HCT116 (cell line): Measurements from ENCODE around the gene EYA2. TPM values are rescaled to one million over a fixed set of nuclear protein-coding genes. Genes with fewer than 3 reads are reported as not detected.

Source experiments
- ATAC-seq: fragments of 200-7000 bp; cut with Tn5 transposase; 2 replicates; pipeline ENCODE4 v1.9.1; 2020; ENCODE audit warnings: mild to moderate bottlenecking, moderate library complexity
- BruUV-seq: library from RNA; stranded (reverse); fragments of 400-500 nt; replicated peaks from 2 replicates; lab custom pipeline; 2021; lab: Mats Ljungman, UMichigan
- CTCF ChIA-PET: fragments of 300-600 bp; sonication (Branson Sonifier 250); formaldehyde crosslinking; loops from one replicate; lab custom pipeline; 2021; ENCODE audit warnings: antibody characterized with exemption; lab: Charles Lee
- POLR2A ChIA-PET: fragments of 300-600, 350-600 bp; sonication (Branson Sonifier 250); formaldehyde crosslinking; loops from one replicate; lab custom pipeline; 2021; ENCODE audit warnings: antibody characterized with exemption; lab: Charles Lee
- RAD21 ChIA-PET, 2 experiments: fragments of 300-600 bp; sonication (Branson Sonifier 250); formaldehyde crosslinking; loops; one replicate each; lab custom pipeline; 2023; ENCODE audit warnings: low total read pairs in 2 of 2; ENCODE audit not compliant: uncharacterized antibody in 2 of 2, unreplicated experiment in 2 of 2, low non-redundant PET in 1 of 2; lab: Charles Lee
- DNase-seq: peaks from one replicate; pipeline ENCODE4 v3.0.0-alpha.2; 2010; ENCODE audit warnings: low read depth, low spot score
- H2AFZ ChIP-seq: fragments of 200-600 bp; shearing (Covaris generic), sonication (generic); 2 replicates; pipeline ENCODE4 v1.6.1; 2017; ENCODE audit warnings: low read depth, mixed run types, mixed read lengths, antibody characterized with exemption, low read length; ENCODE audit not compliant: poor library complexity, severe bottlenecking
- H3K27ac ChIP-seq: 2 replicates; pipeline ENCODE4 v1.5.1; 2012; ENCODE audit warnings: low read depth, low read length
- H3K27me3 ChIP-seq: fragments of 200-600 bp; sonication (generic); 2 replicates; pipeline ENCODE4 v1.6.1; 2016; ENCODE audit warnings: mixed run types, low read length, mixed read lengths; ENCODE audit not compliant: insufficient read depth
- H3K36me3 ChIP-seq, 2 experiments: fragments of 200-500 bp in 1 of 2; fragments of 200-600 bp in 1 of 2; sonication (Bioruptor generic) in 1 of 2; sonication (generic) in 1 of 2; 2 replicates each; pipeline versions ENCODE4 v1.5.1 to v1.6.1; 2014 to 2016; ENCODE audit warnings: low read length in 2 of 2, inconsistent platforms in 1 of 2, mixed read lengths in 1 of 2, mixed run types in 1 of 2; ENCODE audit not compliant: insufficient read depth in 2 of 2, control insufficient read depth in 1 of 2
- H3K4me1 ChIP-seq, 2 experiments: fragments of 200-600 bp in 1 of 2; sonication (generic) in 1 of 2; 2 replicates each; pipeline versions ENCODE4 v1.5.1 to v1.6.1; 2012 to 2017; ENCODE audit warnings: low read length in 2 of 2, inconsistent platforms in 1 of 2, mild to moderate bottlenecking in 1 of 2, mixed read lengths in 1 of 2, mixed run types in 1 of 2, moderate library complexity in 1 of 2; ENCODE audit not compliant: insufficient read depth in 2 of 2, control insufficient read depth in 1 of 2
- H3K4me2 ChIP-seq: fragments of 200-600 bp; sonication (generic); 2 replicates; pipeline ENCODE4 v1.6.1; 2017; ENCODE audit warnings: mixed run types, low read length, mixed read lengths
- H3K4me3 ChIP-seq, 2 experiments: fragments of 200-600 bp in 1 of 2; sonication (generic) in 1 of 2; replicated peaks in 1 of 2; 2 replicates each; pipeline ENCODE4 v1.5.1; 2011 to 2016; ENCODE audit warnings: low read length in 2 of 2, control low read depth in 1 of 2, low read depth in 1 of 2, mild to moderate bottlenecking in 1 of 2, mixed read lengths in 1 of 2, mixed run types in 1 of 2
- H3K79me2 ChIP-seq: fragments of 200-600 bp; sonication (generic); 2 replicates; pipeline ENCODE4 v1.6.1; 2017; ENCODE audit warnings: mild to moderate bottlenecking, mixed run types, low read length, moderate library complexity, mixed read lengths; ENCODE audit not compliant: insufficient read depth
- H3K9ac ChIP-seq: fragments of 200-600 bp; sonication (generic); 2 replicates; pipeline ENCODE4 v1.6.1; 2016; ENCODE audit warnings: low read length, mixed read lengths
- H3K9me2 ChIP-seq: fragments of 200-600 bp; sonication (generic), shearing (Covaris generic); 2 replicates; pipeline ENCODE4 v1.6.1; 2017; ENCODE audit warnings: mixed run types, mild to moderate bottlenecking, moderate library complexity; ENCODE audit not compliant: insufficient read depth
- H3K9me3 ChIP-seq, 2 experiments: fragments of 200-500 bp in 1 of 2; fragments of 200-600 bp in 1 of 2; sonication (Bioruptor generic) in 1 of 2; sonication (generic) in 1 of 2; 2 replicates each; pipeline ENCODE4 v1.6.1; 2014 to 2017; ENCODE audit warnings: low read length in 2 of 2, mixed read lengths in 2 of 2, inconsistent platforms in 1 of 2, low read depth in 1 of 2, mild to moderate bottlenecking in 1 of 2, mixed run types in 1 of 2, moderate library complexity in 1 of 2; ENCODE audit not compliant: control insufficient read depth in 1 of 2, insufficient read depth in 1 of 2
- H4K20me1 ChIP-seq: fragments of 200-600 bp; sonication (generic), shearing (Covaris generic); 2 replicates; pipeline ENCODE4 v1.6.1; 2017; ENCODE audit warnings: mixed run types, mild to moderate bottlenecking, moderate library complexity; ENCODE audit not compliant: insufficient read depth
- CBX3 ChIP-seq: IDR thresholded peaks from 2 replicates; pipeline ENCODE4 v1.6.1; 2012; ENCODE audit warnings: low read depth
- CTCF ChIP-seq, 3 experiments: fragments of 200-600 bp in 1 of 3; sonication (generic) in 1 of 3; IDR thresholded peaks in 2 of 3; conservative IDR thresholded peaks in 1 of 3; 2 replicates each; pipeline ENCODE4 v1.5.1; 2012 to 2017; ENCODE audit warnings: low read depth in 2 of 3, low read length in 2 of 3, antibody characterized with exemption in 1 of 3, borderline replicate concordance in 1 of 3, control low read depth in 1 of 3, mild to moderate bottlenecking in 1 of 3, mixed read lengths in 1 of 3, mixed run types in 1 of 3, moderate library complexity in 1 of 3; ENCODE audit not compliant: insufficient read depth in 1 of 3
- ELF1 ChIP-seq: IDR thresholded peaks from 2 replicates; pipeline ENCODE4 v1.6.1; 2012; ENCODE audit warnings: low read depth, borderline replicate concordance
- JUND ChIP-seq: IDR thresholded peaks from 2 replicates; pipeline ENCODE4 v1.6.1; 2012
- MAX ChIP-seq: IDR thresholded peaks from 2 replicates; pipeline ENCODE4 v1.6.1; 2012
- REST ChIP-seq: IDR thresholded peaks from 2 replicates; pipeline ENCODE4 v1.6.1; 2012; ENCODE audit warnings: low read depth
- SIN3A ChIP-seq: IDR thresholded peaks from 2 replicates; pipeline ENCODE4 v1.6.1; 2012; ENCODE audit warnings: low read depth
- ZFX ChIP-seq: fragments of 450-650 bp; IDR thresholded peaks from 2 replicates; pipeline ENCODE4 v1.6.1; 2017
- ZNF274 ChIP-seq: fragments of 200-500 bp; sonication (Bioruptor generic); IDR thresholded peaks from 2 replicates; pipeline ENCODE4 v1.6.1; 2014; ENCODE audit warnings: mild to moderate bottlenecking, low read depth, low read length, inconsistent platforms
- intact Hi-C: fragments of 100-400 bp; cut with micrococcal nuclease; formaldehyde crosslinking; loops from 2 replicates; pipeline ENCODE4 v1.10.0; 2022
- total RNA-seq: library from RNA; stranded (reverse); gene quantifications from one replicate; pipeline ENCODE4 v1.2.1, GENCODE V29; 2021; ENCODE audit not compliant: unreplicated experiment

Gene EYA2
- total RNA-seq, 1 experiment from 2014 or later, result not detected

- Histone ChIP-seq H3K9ac (no peak overlapping the region), H2AFZ (no peak overlapping the region)
- POLR2A ChIA-PET, result no interaction called here
- TF ChIP-seq SIN3A, result no peak
- TF ChIP-seq ELF1, result no peak
- TF ChIP-seq ZFX, result no peak
- no peak for TF ChIP-seq JUND
- no peak for TF ChIP-seq REST
- no peak for TF ChIP-seq CBX3
- TF ChIP-seq MAX, result no peak
- TF ChIP-seq ZNF274, result no peak
- TF ChIP-seq CTCF (IDR thresholded peaks at IDR 0.05 in 2 of 3, conservative IDR thresholded peaks at IDR 0.05 in 1 of 3; ENCODE audit: borderline replicate concordance in 1 of 3, insufficient read depth in 1 of 3, low read depth in 2 of 3, low read length in 2 of 3), result no peak
- TF ChIP-seq, all 23 proteins: peak for 0
- no peaks in the 10 kb centered on the region for H4K20me1 ChIP-seq
- H3K79me2 ChIP-seq, result no peaks in the 10 kb centered on the region
- H3K27ac ChIP-seq, result no peak overlapping the region
- H3K27me3 ChIP-seq, result no peaks in the 10 kb centered on the region
- H3K4me2 ChIP-seq, result no peak overlapping the region
- peaks cover 3 to 8% of the 10 kb centered on the region in 2 experiments; a peak in 2 of 4 replicates for H3K4me1 ChIP-seq
- ChIA-PET RAD21 (no interaction called here), CTCF (no interaction called here)
- ATAC-seq (no peak), DNase-seq (no peak)
- no peaks in the 10 kb centered on the region for H3K36me3 ChIP-seq
- no peaks in the 10 kb centered on the region for H3K9me2 ChIP-seq
- H3K9me3 ChIP-seq, result no peaks in the 10 kb centered on the region
- BruUV-seq, result no TSS peak
- intact Hi-C loops, result no loop called here
- H3K4me3 ChIP-seq, result no peak overlapping the region
Measured at GRCh38 chr20:46963758-46964617, 69.3 kb downstream of the EYA2 start.
